ENCODE data around the gene NANS. TPM values are rescaled to one million over a fixed set of nuclear protein-coding genes. Genes with fewer than 3 reads are reported as not detected.
"Not testable (repeated sequence)": the region's sequence is repeated elsewhere in the genome, so short reads cannot be mapped to it uniquely, and the experiment has no call there.

Gene NANS
- total and polyA plus RNA-seq, 2 of the 13 experiments (the other 11 are each of a cell fraction or from before 2014, with no cell fraction given) = 86.9 to 203 TPM

GRCh38 chr9:98108531-98109031 lies 52.0 kb downstream of the NANS start:
- Histone ChIP-seq H3K4me2 (ENCODE audit: low read depth, low read length) (no peak overlapping the region), H2AFZ (ENCODE audit: low read length) (no peak overlapping the region), H3K36me3 (replicated peaks in 1 of 2; ENCODE audit: control insufficient read depth in 1 of 2, insufficient read depth in 2 of 2, low read length in 2 of 2) (peaks cover 3 to 40% of the 10 kb centered on the region in 2 experiments; a peak in 4 of 5 replicates), H3K27ac (ENCODE audit: extremely low read length, insufficient read depth, low read length) (no peak overlapping the region), H3K27me3 (ENCODE audit: control insufficient read depth in 1 of 2, insufficient read depth in 2 of 2, low read length in 2 of 2) (no peaks in the 10 kb centered on the region), H3K4me3 (replicated peaks in 1 of 3; ENCODE audit: insufficient read depth in 1 of 3, low read depth in 2 of 3, low read length in 3 of 3) (no peak overlapping the region), H3K79me2 (ENCODE audit: insufficient read depth, low read length) (no peaks in the 10 kb centered on the region), H3K9me3 (ENCODE audit: low read length) (no peaks in the 10 kb centered on the region), H4K20me1 (ENCODE audit: insufficient read depth, low read length) (no peaks in the 10 kb centered on the region), H3K4me1 (ENCODE audit: insufficient read depth, low read length) (no peaks in the 10 kb centered on the region), H3K9ac (ENCODE audit: insufficient read depth, low read depth, low read length) (no peak overlapping the region)
- in situ Hi-C loops (cut with HindIII; ENCODE audit: extremely low pct_ligation_motif_present, low pct_unique_long_range_greater_than_20kb) (no loop called here), intact Hi-C loops (cut with micrococcal nuclease; ENCODE audit: unreplicated experiment) (no loop called here)
- TF ChIP-seq ZNF83 (CRISPR knock-in tag; IDR thresholded peaks at IDR 0.05; ENCODE audit: borderline replicate concordance) (no peak), ZBTB8A (CRISPR knock-in tag; IDR thresholded peaks at IDR 0.05; ENCODE audit: borderline replicate concordance, low read depth) (no peak)
- ATAC-seq = no peak
- BruUV-seq (replicated peaks) = no TSS peak
- WGBS (ENCODE audit: low lambda C conversion rate) = 92% methylated on average over 5 of the region's 5 CpGs
- ChIA-PET CTCF (ENCODE audit: low intra/inter-chr PET ratio, low total read pairs) (no interaction called here), POLR2A (interaction anchor here (1.1 kb wide), 1 partner anchor 10 kb away, joined by 5 read pairs; no protein-coding TSS in a partner anchor)
- FAIRE-seq = no peak
- no peak for DNase-seq (ENCODE audit: low spot score)

- Histone ChIP-seq H2AFZ (ENCODE audit: low read length) (no peak overlapping the region), H3K36me3 (replicated peaks in 1 of 2; ENCODE audit: control insufficient read depth in 1 of 2, insufficient read depth in 2 of 2, low read length in 2 of 2) (peaks cover 3 to 40% of the 10 kb centered on the region in 2 experiments; a peak in 4 of 5 replicates), H3K79me2 (ENCODE audit: insufficient read depth, low read length) (no peaks in the 10 kb centered on the region), H3K4me1 (ENCODE audit: insufficient read depth, low read length) (no peaks in the 10 kb centered on the region), H3K4me2 (ENCODE audit: low read depth, low read length) (no peak overlapping the region), H3K9me3 (ENCODE audit: low read length) (no peaks in the 10 kb centered on the region), H3K4me3 (replicated peaks in 1 of 3; ENCODE audit: insufficient read depth in 1 of 3, low read depth in 2 of 3, low read length in 3 of 3) (no peak overlapping the region), H4K20me1 (ENCODE audit: insufficient read depth, low read length) (no peaks in the 10 kb centered on the region), H3K9ac (ENCODE audit: insufficient read depth, low read depth, low read length) (no peak overlapping the region), H3K27me3 (ENCODE audit: control insufficient read depth in 1 of 2, insufficient read depth in 2 of 2, low read length in 2 of 2) (no peaks in the 10 kb centered on the region), H3K27ac (ENCODE audit: extremely low read length, insufficient read depth, low read length) (no peak overlapping the region)
- FAIRE-seq (no peak), ATAC-seq (no peak), DNase-seq (ENCODE audit: low spot score) (no peak)
- in situ Hi-C loops (cut with HindIII; ENCODE audit: extremely low pct_ligation_motif_present, low pct_unique_long_range_greater_than_20kb) (no loop called here), intact Hi-C loops (cut with micrococcal nuclease; ENCODE audit: unreplicated experiment) (no loop called here)
- POLR2A ChIA-PET = interaction anchor here (1.0 kb wide), 1 partner anchor 9 kb away, joined by 5 read pairs; no protein-coding TSS in a partner anchor
- no TSS peak for BruUV-seq (replicated peaks)
- 92% methylated on average over 3 of the region's 3 CpGs for WGBS (ENCODE audit: low lambda C conversion rate)
- no peak for TF ChIP-seq ZNF34 (CRISPR knock-in tag; IDR thresholded peaks at IDR 0.05; ENCODE audit: borderline replicate concordance)
- no peak for TF ChIP-seq KDM5A (IDR thresholded peaks at IDR 0.05; ENCODE audit: borderline replicate concordance, low read length)
- no peak for TF ChIP-seq ZC3H13 (CRISPR knock-in tag; IDR thresholded peaks at IDR 0.05)
- CTCF ChIA-PET (ENCODE audit: low intra/inter-chr PET ratio, low total read pairs) = no interaction called here
These were observed 52.5 kb downstream of the NANS start for GRCh38 chr9:98109052-98109451.

- H3K27ac ChIP-seq (ENCODE audit: extremely low read length, insufficient read depth, low read length); H3K9ac ChIP-seq (ENCODE audit: insufficient read depth, low read depth, low read length); ATAC-seq; FAIRE-seq; CTCF ChIA-PET (ENCODE audit: low intra/inter-chr PET ratio, low total read pairs); H3K4me3 ChIP-seq (replicated peaks in 1 of 3; ENCODE audit: insufficient read depth in 1 of 3, low read depth in 2 of 3, low read length in 3 of 3); H2AFZ ChIP-seq (ENCODE audit: low read length); H3K27me3 ChIP-seq (ENCODE audit: control insufficient read depth in 1 of 2, insufficient read depth in 2 of 2, low read length in 2 of 2); H3K9me3 ChIP-seq (ENCODE audit: low read length); H4K20me1 ChIP-seq (ENCODE audit: insufficient read depth, low read length); H3K36me3 ChIP-seq (replicated peaks in 1 of 2; ENCODE audit: control insufficient read depth in 1 of 2, insufficient read depth in 2 of 2, low read length in 2 of 2); BruUV-seq (replicated peaks); H3K4me2 ChIP-seq (ENCODE audit: low read depth, low read length); DNase-seq (ENCODE audit: low spot score); H3K79me2 ChIP-seq (ENCODE audit: insufficient read depth, low read length): not testable (repeated sequence)
- intact Hi-C loops (cut with micrococcal nuclease; ENCODE audit: unreplicated experiment) = loop anchor here (10.0 kb wide), 1 partner anchor 48 kb away; no protein-coding TSS in a partner anchor
- 99% methylated on average over 6 of the region's 6 CpGs for WGBS (ENCODE audit: low lambda C conversion rate)
- POLR2A ChIA-PET = interaction anchor here (2.5 kb wide), 1 partner anchor 76 kb away, joined by 24 read pairs; the partner anchor contains the start of gene CORO2A
- in situ Hi-C loops (cut with HindIII; ENCODE audit: extremely low pct_ligation_motif_present, low pct_unique_long_range_greater_than_20kb) = loop anchor here (5.0 kb wide), 1 partner anchor 75 kb away; the partner anchor contains the start of gene CORO2A
- peaks cover 19% of the 10 kb centered on the region for H3K4me1 ChIP-seq (ENCODE audit: insufficient read depth, low read length)
These were observed 60.6 kb downstream of the NANS start for GRCh38 chr9:98117097-98117496.

Data from HepG2 (cell line).